MM.1S (cell line): ENCODE results near the gene MRAS.

Source experiments
- EZH2 ChIP-seq: fragments of 300-600 bp; sonication (generic); optimal IDR thresholded peaks from 2 replicates; pipeline ENCODE3; 2017; ENCODE audit warnings: low read depth, mild to moderate bottlenecking, antibody characterized with exemption, low read length, mixed read lengths
- EZH2phosphoT487 ChIP-seq: fragments of 300-600 bp; sonication (generic); IDR thresholded peaks from 2 replicates; pipeline ENCODE4 v1.6.1; 2018; ENCODE audit warnings: antibody characterized with exemption, low read length
- TF ChIP-seq, protein P1 (sequence below): fragments of 300-600 bp; sonication (generic); IDR thresholded peaks from 2 replicates; pipeline ENCODE4 v1.5.1; 2016; ENCODE audit warnings: antibody characterized with exemption, low read length, mixed read lengths

DNA sequence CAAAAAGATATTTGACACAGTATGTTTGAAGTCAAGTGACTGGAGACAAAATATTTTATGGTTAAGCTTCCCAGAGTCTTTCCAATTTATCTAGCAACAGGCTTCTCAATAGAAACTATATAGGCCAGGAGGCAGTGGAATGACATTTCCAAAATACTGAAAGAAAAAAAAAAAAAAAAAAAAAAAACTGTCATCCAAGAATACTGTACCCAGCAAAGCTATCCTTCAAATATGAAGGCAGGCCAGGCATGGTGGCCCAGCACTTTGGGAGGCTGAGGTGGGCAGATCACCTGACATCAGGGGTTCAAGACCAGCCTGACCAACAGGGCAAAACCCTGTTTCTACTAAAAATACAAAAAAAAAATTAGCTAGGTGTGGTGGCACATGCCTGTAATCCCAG lies 39.6 kb upstream of the MRAS start:
- TF ChIP-seq, protein P1, sequence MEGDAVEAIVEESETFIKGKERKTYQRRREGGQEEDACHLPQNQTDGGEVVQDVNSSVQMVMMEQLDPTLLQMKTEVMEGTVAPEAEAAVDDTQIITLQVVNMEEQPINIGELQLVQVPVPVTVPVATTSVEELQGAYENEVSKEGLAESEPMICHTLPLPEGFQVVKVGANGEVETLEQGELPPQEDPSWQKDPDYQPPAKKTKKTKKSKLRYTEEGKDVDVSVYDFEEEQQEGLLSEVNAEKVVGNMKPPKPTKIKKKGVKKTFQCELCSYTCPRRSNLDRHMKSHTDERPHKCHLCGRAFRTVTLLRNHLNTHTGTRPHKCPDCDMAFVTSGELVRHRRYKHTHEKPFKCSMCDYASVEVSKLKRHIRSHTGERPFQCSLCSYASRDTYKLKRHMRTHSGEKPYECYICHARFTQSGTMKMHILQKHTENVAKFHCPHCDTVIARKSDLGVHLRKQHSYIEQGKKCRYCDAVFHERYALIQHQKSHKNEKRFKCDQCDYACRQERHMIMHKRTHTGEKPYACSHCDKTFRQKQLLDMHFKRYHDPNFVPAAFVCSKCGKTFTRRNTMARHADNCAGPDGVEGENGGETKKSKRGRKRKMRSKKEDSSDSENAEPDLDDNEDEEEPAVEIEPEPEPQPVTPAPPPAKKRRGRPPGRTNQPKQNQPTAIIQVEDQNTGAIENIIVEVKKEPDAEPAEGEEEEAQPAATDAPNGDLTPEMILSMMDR = no peak
- TF ChIP-seq EZH2phosphoT487 (no peak), EZH2 (no peak)
